ENCODE measurements around the gene CGRRF1.
A peak's percentile ranks its signal among the peaks of the same experiment; 100 is the strongest.

CGRRF1 gene

DNA sequence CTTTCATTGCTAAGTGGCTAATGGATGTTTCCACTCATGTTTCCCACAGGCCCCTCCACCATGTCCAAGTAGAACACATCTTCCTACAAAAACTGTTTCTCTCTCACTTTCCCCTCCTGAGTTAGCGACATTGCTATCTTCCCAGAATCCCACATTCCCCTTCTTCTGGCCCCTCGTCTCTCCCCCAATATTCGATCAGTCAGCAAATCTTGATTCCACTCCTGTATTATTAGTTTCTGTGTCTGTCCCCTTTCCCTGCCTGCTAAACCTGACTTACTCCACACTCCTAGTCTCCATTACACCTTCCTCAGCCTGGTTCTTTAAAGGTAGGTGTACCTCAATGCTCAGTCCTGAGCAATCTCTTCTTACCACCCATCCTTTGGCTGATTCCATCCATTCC lies 37.9 kb downstream of the CGRRF1 start:
- no peak for TF ChIP-seq TAF1 (IDR thresholded peaks at IDR 0.05; ENCODE audit: borderline replicate concordance, insufficient read depth, low read length)
- TF ChIP-seq, protein P1, sequence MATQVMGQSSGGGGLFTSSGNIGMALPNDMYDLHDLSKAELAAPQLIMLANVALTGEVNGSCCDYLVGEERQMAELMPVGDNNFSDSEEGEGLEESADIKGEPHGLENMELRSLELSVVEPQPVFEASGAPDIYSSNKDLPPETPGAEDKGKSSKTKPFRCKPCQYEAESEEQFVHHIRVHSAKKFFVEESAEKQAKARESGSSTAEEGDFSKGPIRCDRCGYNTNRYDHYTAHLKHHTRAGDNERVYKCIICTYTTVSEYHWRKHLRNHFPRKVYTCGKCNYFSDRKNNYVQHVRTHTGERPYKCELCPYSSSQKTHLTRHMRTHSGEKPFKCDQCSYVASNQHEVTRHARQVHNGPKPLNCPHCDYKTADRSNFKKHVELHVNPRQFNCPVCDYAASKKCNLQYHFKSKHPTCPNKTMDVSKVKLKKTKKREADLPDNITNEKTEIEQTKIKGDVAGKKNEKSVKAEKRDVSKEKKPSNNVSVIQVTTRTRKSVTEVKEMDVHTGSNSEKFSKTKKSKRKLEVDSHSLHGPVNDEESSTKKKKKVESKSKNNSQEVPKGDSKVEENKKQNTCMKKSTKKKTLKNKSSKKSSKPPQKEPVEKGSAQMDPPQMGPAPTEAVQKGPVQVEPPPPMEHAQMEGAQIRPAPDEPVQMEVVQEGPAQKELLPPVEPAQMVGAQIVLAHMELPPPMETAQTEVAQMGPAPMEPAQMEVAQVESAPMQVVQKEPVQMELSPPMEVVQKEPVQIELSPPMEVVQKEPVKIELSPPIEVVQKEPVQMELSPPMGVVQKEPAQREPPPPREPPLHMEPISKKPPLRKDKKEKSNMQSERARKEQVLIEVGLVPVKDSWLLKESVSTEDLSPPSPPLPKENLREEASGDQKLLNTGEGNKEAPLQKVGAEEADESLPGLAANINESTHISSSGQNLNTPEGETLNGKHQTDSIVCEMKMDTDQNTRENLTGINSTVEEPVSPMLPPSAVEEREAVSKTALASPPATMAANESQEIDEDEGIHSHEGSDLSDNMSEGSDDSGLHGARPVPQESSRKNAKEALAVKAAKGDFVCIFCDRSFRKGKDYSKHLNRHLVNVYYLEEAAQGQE (IDR thresholded peaks at IDR 0.05; ENCODE audit: insufficient read depth in 1 of 2, low read depth in 2 of 2, low read length in 2 of 2): no peak
- no peak for TF ChIP-seq POLR2AphosphoS5 (IDR thresholded peaks at IDR 0.05; ENCODE audit: low read depth, low read length)
- no peak for TF ChIP-seq FOXP2 (optimal IDR thresholded peaks at IDR 0.05; ENCODE audit: borderline replicate concordance, extremely low read depth, extremely low read length, insufficient read depth)
- no peak for TF ChIP-seq SIN3A (IDR thresholded peaks at IDR 0.05; ENCODE audit: borderline replicate concordance, insufficient read depth, low read length)

DNA sequence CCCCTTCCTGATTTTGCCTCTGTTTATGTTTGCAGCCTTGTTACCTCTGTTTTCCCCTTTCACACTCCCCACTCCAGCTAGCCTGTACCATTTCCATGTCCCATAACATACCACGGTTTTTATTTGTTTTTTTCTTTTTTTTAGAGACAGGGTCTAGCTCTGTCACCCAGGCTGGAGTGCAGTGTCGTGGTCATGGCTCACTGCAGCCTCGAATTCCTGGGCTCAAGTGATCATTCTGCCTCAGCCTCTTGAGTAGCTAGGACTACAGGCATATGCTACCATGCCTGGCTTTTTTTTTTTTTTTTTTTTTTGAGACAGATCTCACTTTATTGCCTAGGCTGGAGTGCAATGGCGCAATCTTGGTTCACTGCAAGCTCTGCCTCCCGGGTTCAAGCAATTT lies 38.8 kb downstream of the CGRRF1 start:
- no peak for TF ChIP-seq POLR2AphosphoS5 (IDR thresholded peaks at IDR 0.05; ENCODE audit: low read depth, low read length)
- TF ChIP-seq, protein P1 (IDR thresholded peaks at IDR 0.05; ENCODE audit: insufficient read depth in 1 of 2, low read depth in 2 of 2, low read length in 2 of 2): no peak
- TF ChIP-seq TAF1 (IDR thresholded peaks at IDR 0.05; ENCODE audit: borderline replicate concordance, insufficient read depth, low read length): no peak
- TF ChIP-seq SIN3A (IDR thresholded peaks at IDR 0.05; ENCODE audit: borderline replicate concordance, insufficient read depth, low read length): no peak
- no peak for TF ChIP-seq FOXP2 (optimal IDR thresholded peaks at IDR 0.05; ENCODE audit: borderline replicate concordance, extremely low read depth, extremely low read length, insufficient read depth)

DNA sequence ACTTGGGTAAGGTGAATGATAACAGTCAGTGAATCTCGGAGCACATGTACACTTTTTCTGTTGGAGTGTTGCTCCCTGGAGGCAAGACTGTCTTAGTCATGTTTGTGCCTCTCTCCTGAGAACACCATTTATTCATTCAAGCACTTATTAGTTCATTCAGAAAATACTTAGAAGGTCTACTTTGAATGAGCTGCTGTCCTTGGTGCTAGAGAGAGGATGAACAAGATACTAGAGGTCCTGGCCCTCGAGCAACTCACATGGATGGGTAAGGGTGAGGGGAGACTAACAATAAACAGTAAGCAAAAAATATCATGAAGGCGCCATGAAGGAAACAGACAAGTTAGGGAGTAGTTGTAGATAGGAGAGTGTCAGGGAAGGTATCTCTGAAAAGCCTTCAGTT lies 40.2 kb downstream of the CGRRF1 start:
- no peak for TF ChIP-seq POLR2AphosphoS5 (IDR thresholded peaks at IDR 0.05; ENCODE audit: low read depth, low read length)
- TF ChIP-seq SIN3A (IDR thresholded peaks at IDR 0.05; ENCODE audit: borderline replicate concordance, insufficient read depth, low read length): no peak
- TF ChIP-seq, protein P1 (IDR thresholded peaks at IDR 0.05; ENCODE audit: insufficient read depth in 1 of 2, low read depth in 2 of 2, low read length in 2 of 2): peak; percentile 81 to 94

DNA sequence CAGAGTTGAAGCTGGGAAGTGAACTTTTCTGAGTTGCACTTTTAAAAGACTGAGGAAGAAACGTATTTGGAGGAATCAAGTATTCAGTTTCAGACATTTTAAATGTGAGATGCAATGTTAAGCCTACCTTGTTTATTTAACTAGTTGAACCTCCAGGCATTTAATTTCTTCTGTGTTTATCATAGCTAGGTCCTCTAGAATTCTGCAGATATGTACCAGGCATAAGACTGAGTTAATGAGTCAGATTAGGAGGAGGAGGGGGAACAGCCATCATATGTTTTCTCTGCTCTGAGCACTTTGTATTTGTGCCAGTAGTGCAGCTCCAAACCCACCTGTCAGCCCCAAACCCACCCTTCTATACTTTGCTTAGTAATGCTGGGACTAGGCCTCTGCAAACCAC lies 40.8 kb downstream of the CGRRF1 start:
- TF ChIP-seq FOXP2 (optimal IDR thresholded peaks at IDR 0.05; ENCODE audit: borderline replicate concordance, extremely low read depth, extremely low read length, insufficient read depth): no peak
- no peak for TF ChIP-seq SIN3A (IDR thresholded peaks at IDR 0.05; ENCODE audit: borderline replicate concordance, insufficient read depth, low read length)
- TF ChIP-seq, protein P1 (IDR thresholded peaks at IDR 0.05; ENCODE audit: insufficient read depth in 1 of 2, low read depth in 2 of 2, low read length in 2 of 2): no peak
- no peak for TF ChIP-seq TAF1 (IDR thresholded peaks at IDR 0.05; ENCODE audit: borderline replicate concordance, insufficient read depth, low read length)
- no peak for TF ChIP-seq POLR2AphosphoS5 (IDR thresholded peaks at IDR 0.05; ENCODE audit: low read depth, low read length)

DNA sequence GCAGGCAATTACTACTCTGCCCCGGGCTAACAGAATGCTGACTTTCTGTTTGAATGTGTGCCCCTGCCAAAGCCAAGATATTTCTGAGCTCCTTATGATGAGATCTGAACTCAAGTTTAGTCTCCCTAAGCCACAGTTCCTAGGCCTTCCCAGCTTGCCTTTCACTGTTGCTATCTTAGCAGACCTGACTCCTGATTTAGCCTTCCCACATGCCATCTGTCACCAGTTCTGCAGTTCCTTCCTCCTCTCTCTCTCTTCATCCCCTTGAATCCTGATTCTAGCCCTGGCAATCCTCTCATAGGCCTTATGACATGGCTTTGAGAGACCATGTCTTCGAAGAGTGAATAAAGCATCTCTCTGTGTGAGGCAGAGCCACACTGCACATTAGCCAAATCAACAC lies 44.7 kb downstream of the CGRRF1 start:
- no peak for TF ChIP-seq SIN3A (IDR thresholded peaks at IDR 0.05; ENCODE audit: borderline replicate concordance, insufficient read depth, low read length)
- no peak for TF ChIP-seq TAF1 (IDR thresholded peaks at IDR 0.05; ENCODE audit: borderline replicate concordance, insufficient read depth, low read length)
- TF ChIP-seq, protein P1 (IDR thresholded peaks at IDR 0.05; ENCODE audit: insufficient read depth in 1 of 2, low read depth in 2 of 2, low read length in 2 of 2): no peak
- TF ChIP-seq FOXP2 (optimal IDR thresholded peaks at IDR 0.05; ENCODE audit: borderline replicate concordance, extremely low read depth, extremely low read length, insufficient read depth): no peak
- TF ChIP-seq POLR2AphosphoS5 (IDR thresholded peaks at IDR 0.05; ENCODE audit: low read depth, low read length): no peak

All from PFSK-1 (cell line).